ENCODE measurements around the gene SPINDOC. TPM values are rescaled to one million over a fixed set of nuclear protein-coding genes. Genes with fewer than 3 reads are reported as not detected.
"Not testable (repeated sequence)": the region's sequence is repeated elsewhere in the genome, so short reads cannot be mapped to it uniquely, and the experiment has no call there.

The SPINDOC gene
- total RNA-seq, 1 experiment from 2014 or later, result 71.2 TPM

DNA sequence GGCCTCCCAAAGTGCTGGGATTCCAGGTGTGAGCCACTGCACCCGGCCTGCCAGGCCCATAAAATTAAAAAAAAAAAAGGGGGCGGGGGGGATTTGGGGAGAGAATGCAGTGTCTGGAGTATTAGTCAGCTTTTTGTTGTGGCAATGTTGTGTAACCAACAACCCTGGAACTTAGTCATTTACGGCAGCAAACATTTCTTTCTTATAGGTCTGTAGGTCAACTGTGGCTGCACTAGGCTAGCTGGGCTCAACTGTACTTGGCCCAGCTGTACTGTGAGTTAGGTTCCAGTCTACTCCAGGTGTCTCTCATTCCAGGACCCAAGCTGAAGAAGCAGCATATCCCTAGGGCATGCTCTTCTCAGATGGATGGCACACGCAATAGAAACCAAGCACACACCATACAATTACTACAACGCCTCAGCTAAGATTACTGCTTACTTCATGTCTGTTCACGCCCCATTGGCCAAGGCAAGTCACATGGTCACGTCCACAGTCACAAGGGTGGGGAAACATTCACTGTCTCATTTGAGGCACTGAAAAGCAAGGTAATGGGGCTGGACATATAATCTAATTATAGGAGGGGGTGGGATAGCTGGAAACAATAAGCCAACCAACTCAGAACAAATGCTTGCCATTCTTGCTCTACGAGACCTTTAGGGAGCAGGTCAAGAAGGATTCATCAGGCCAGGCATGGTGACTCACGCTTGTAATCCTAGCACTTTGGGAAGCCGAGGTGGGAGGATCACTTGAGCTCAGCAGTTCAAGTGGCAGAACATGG lies 10.4 kb upstream of the SPINDOC start:
- peak; percentile 43 to 61 for DNase-seq
- Mint-ChIP-seq H3K36me3 (ENCODE audit: insufficient read depth, unreplicated experiment) (no peaks in the 10 kb centered on the region), H3K4me3 (ENCODE audit: unreplicated experiment) (no peak overlapping the region), H3K4me1 (ENCODE audit: low read depth, unreplicated experiment) (peaks cover 5% of the 10 kb centered on the region), H3K9me3 (ENCODE audit: unreplicated experiment) (no peaks in the 10 kb centered on the region), H3K27ac (ENCODE audit: unreplicated experiment) (peak overlapping the region; percentile 65), H3K27me3 (ENCODE audit: insufficient read depth, unreplicated experiment) (no peaks in the 10 kb centered on the region)
- TF ChIP-seq CTCF (IDR thresholded peaks at IDR 0.05; ENCODE audit: insufficient read depth in 1 of 2, low read depth in 1 of 2, low read length in 1 of 2, severe bottlenecking in 1 of 2, unreplicated experiment in 1 of 2), result no peak
- intact Hi-C loops (cut with micrococcal nuclease; ENCODE audit: unreplicated experiment), result no loop called here
- CTCF ChIA-PET, result interaction anchor here (0.9 to 1.2 kb wide), 2 partner anchors 24 to 34 kb away, joined by 3 to 5 read pairs; no protein-coding TSS in a partner anchor
- no peak overlapping the region for H3K4me3 ChIP-seq (ENCODE audit: low read depth, low read length)
- POLR2A ChIA-PET, result no interaction called here
- BruUV-seq (replicated peaks), result no TSS peak
- no peaks in the 10 kb centered on the region for H3K27me3 ChIP-seq (replicated peaks; ENCODE audit: control insufficient read depth, insufficient read depth, low read length)
- H3K36me3 ChIP-seq (ENCODE audit: control insufficient read depth, insufficient read depth, low read length), result no peaks in the 10 kb centered on the region
- no peaks in the 10 kb centered on the region for H3K9me3 ChIP-seq
- peaks cover 7% of the 10 kb centered on the region; the same call in 1 of the 2 replicates for H3K4me1 ChIP-seq

- intact Hi-C loops (cut with micrococcal nuclease; ENCODE audit: unreplicated experiment), result no loop called here
- Mint-ChIP-seq H3K36me3 (ENCODE audit: insufficient read depth, unreplicated experiment) (no peaks in the 10 kb centered on the region), H3K4me1 (ENCODE audit: low read depth, unreplicated experiment) (peaks cover 5% of the 10 kb centered on the region), H3K9me3 (ENCODE audit: unreplicated experiment) (no peaks in the 10 kb centered on the region), H3K27ac (ENCODE audit: unreplicated experiment) (no peak overlapping the region), H3K27me3 (ENCODE audit: insufficient read depth, unreplicated experiment) (no peaks in the 10 kb centered on the region), H3K4me3 (ENCODE audit: unreplicated experiment) (no peak overlapping the region)
- no peak for DNase-seq
- TF ChIP-seq CTCF (IDR thresholded peaks at IDR 0.05; ENCODE audit: insufficient read depth in 1 of 2, low read depth in 1 of 2, low read length in 1 of 2, severe bottlenecking in 1 of 2, unreplicated experiment in 1 of 2), result no peak
- no peak overlapping the region for H3K4me3 ChIP-seq (ENCODE audit: low read depth, low read length)
- no peaks in the 10 kb centered on the region for H3K9me3 ChIP-seq
- ChIA-PET POLR2A (no interaction called here), CTCF (no interaction called here)
- H3K27me3 ChIP-seq (replicated peaks; ENCODE audit: control insufficient read depth, insufficient read depth, low read length), result no peaks in the 10 kb centered on the region
- peaks cover 7% of the 10 kb centered on the region; the same call in 1 of the 2 replicates for H3K4me1 ChIP-seq
- no TSS peak for BruUV-seq (replicated peaks)
- no peaks in the 10 kb centered on the region for H3K36me3 ChIP-seq (ENCODE audit: control insufficient read depth, insufficient read depth, low read length)
Observed at GRCh38 chr11:63804259-63804658, 9.0 kb upstream of the SPINDOC start.

GRCh38 chr11:63805844-63806415 lies 7.3 kb upstream of the SPINDOC start:
- intact Hi-C loops (cut with micrococcal nuclease; ENCODE audit: unreplicated experiment), result no loop called here
- Mint-ChIP-seq H3K36me3 (ENCODE audit: insufficient read depth, unreplicated experiment) (no peaks in the 10 kb centered on the region), H3K4me1 (ENCODE audit: low read depth, unreplicated experiment) (peaks cover 5% of the 10 kb centered on the region), H3K4me3 (ENCODE audit: unreplicated experiment) (no peak overlapping the region), H3K9me3 (ENCODE audit: unreplicated experiment) (no peaks in the 10 kb centered on the region), H3K27ac (ENCODE audit: unreplicated experiment) (no peak overlapping the region), H3K27me3 (ENCODE audit: insufficient read depth, unreplicated experiment) (no peaks in the 10 kb centered on the region)
- POLR2A ChIA-PET, result no interaction called here
- Histone ChIP-seq H3K27me3 (replicated peaks; ENCODE audit: control insufficient read depth, insufficient read depth, low read length) (no peaks in the 10 kb centered on the region), H3K9me3 (no peaks in the 10 kb centered on the region), H3K4me1 (peaks cover 7% of the 10 kb centered on the region; the same call in 1 of the 2 replicates), H3K36me3 (ENCODE audit: control insufficient read depth, insufficient read depth, low read length) (no peaks in the 10 kb centered on the region), H3K4me3 (ENCODE audit: low read depth, low read length) (no peak overlapping the region)
- CTCF ChIA-PET, result no interaction called here
- TF ChIP-seq CTCF (IDR thresholded peaks at IDR 0.05; ENCODE audit: insufficient read depth in 1 of 2, low read depth in 1 of 2, low read length in 1 of 2, severe bottlenecking in 1 of 2, unreplicated experiment in 1 of 2), result no peak
- BruUV-seq (replicated peaks), result no TSS peak
- DNase-seq, result no peak

- H3K36me3 Mint-ChIP-seq (ENCODE audit: insufficient read depth, unreplicated experiment), result not testable (repeated sequence)
Observed at GRCh38 chr11:63810383-63810782, 2.9 kb upstream of the SPINDOC start.

More at GRCh38 chr11:63810383-63810782, 2.9 kb upstream of the SPINDOC start:
- H3K27me3 ChIP-seq (replicated peaks; ENCODE audit: control insufficient read depth, insufficient read depth, low read length); H3K36me3 ChIP-seq (ENCODE audit: control insufficient read depth, insufficient read depth, low read length); DNase-seq; H3K27me3 Mint-ChIP-seq (ENCODE audit: insufficient read depth, unreplicated experiment); BruUV-seq (replicated peaks); H3K9me3 ChIP-seq; intact Hi-C loops (cut with micrococcal nuclease; ENCODE audit: unreplicated experiment); H3K4me3 Mint-ChIP-seq (ENCODE audit: unreplicated experiment); H3K4me1 ChIP-seq; H3K4me3 ChIP-seq (ENCODE audit: low read depth, low read length); H3K9me3 Mint-ChIP-seq (ENCODE audit: unreplicated experiment); H3K27ac Mint-ChIP-seq (ENCODE audit: unreplicated experiment): not testable (repeated sequence)
- peaks cover 20% of the 10 kb centered on the region for H3K4me1 Mint-ChIP-seq (ENCODE audit: low read depth, unreplicated experiment)
- POLR2A ChIA-PET, result interaction anchor here (0.6 kb wide), 1 partner anchor 48 kb away, joined by 4 read pairs; no protein-coding TSS in a partner anchor
- CTCF ChIA-PET, result interaction anchor here (0.6 kb wide), 1 partner anchor 28 kb away, joined by 3 read pairs; no protein-coding TSS in a partner anchor
